Smooth muscle cell (in vitro differentiated cells): Measurements from ENCODE around the gene KLF13. TPM values are rescaled to one million over a fixed set of nuclear protein-coding genes. Genes with fewer than 3 reads are reported as not detected.

Experiments
- DNase-seq: peaks from one replicate; lab custom pipeline; 2025; ENCODE audit not compliant: unreplicated experiment; lab: John Stamatoyannopoulos, UW
- H2AFZ ChIP-seq: fragments of 200-600 bp; sonication (generic); 2 replicates; pipeline ENCODE4 v1.6.0; 2016; ENCODE audit warnings: antibody characterized with exemption, low read depth, mild to moderate bottlenecking
- H3F3A ChIP-seq: fragments of 200-600 bp; sonication (generic); 2 replicates; pipeline ENCODE4 v1.6.0; 2017; ENCODE audit warnings: antibody characterized with exemption, low read depth
- H3K27ac ChIP-seq: fragments of 200-600 bp; sonication (generic); 2 replicates; pipeline ENCODE4 v1.5.1; 2016; ENCODE audit warnings: low read depth, mild to moderate bottlenecking
- H3K27me3 ChIP-seq: fragments of 200-600 bp; sonication (generic); 2 replicates; pipeline ENCODE4 v1.6.1; 2016; ENCODE audit warnings: low read depth, mild to moderate bottlenecking
- H3K36me3 ChIP-seq: fragments of 200-600 bp; sonication (generic); 2 replicates; pipeline ENCODE4 v1.5.1; 2016; ENCODE audit warnings: low read depth
- H3K4me1 ChIP-seq: fragments of 200-600 bp; sonication (generic); 2 replicates; pipeline ENCODE4 v1.5.1; 2016; ENCODE audit warnings: low read depth
- H3K4me2 ChIP-seq: fragments of 200-600 bp; sonication (generic); 2 replicates; pipeline ENCODE4 v1.6.0; 2016; ENCODE audit warnings: mild to moderate bottlenecking
- H3K4me3 ChIP-seq: fragments of 200-600 bp; sonication (generic); 2 replicates; pipeline ENCODE4 v1.5.1; 2016; ENCODE audit warnings: mild to moderate bottlenecking
- H3K79me2 ChIP-seq: fragments of 200-600 bp; sonication (generic); 2 replicates; pipeline ENCODE4 v1.6.0; 2016; ENCODE audit warnings: low read depth, mild to moderate bottlenecking
- H3K9ac ChIP-seq: fragments of 200-600 bp; sonication (generic); 2 replicates; pipeline ENCODE4 v1.6.0; 2016; ENCODE audit warnings: low read depth
- H3K9me3 ChIP-seq: fragments of 200-600 bp; sonication (generic); replicated peaks from 2 replicates; pipeline ENCODE4 v1.5.1; 2016; ENCODE audit warnings: low read depth
- H4K20me1 ChIP-seq: fragments of 200-600 bp; sonication (generic); 2 replicates; pipeline ENCODE4 v1.6.0; 2016; ENCODE audit warnings: low read depth
- WGBS: methylation state at CpG from one replicate; pipeline ENCODE4 v1.1.7; 2016; ENCODE audit warnings: low lambda C conversion rate; 5-methylcytosine and 5-hydroxymethylcytosine counted together
- polyA plus RNA-seq: library from polyadenylated mRNA; unstranded; fragments of >200 nt; fragmentation: Nextera tagmentation; extraction: Ambion mirVana; gene quantifications from 2 replicates; pipeline ENCODE4 v1.2.1, GENCODE V29; 2016
- total RNA-seq: library from RNA; depleted of rRNA; stranded (reverse); fragments of >200 nt; gene quantifications from 2 replicates; pipeline ENCODE4 v1.2.3, GENCODE V29; 2014
- TF ChIP-seq, protein P1 (sequence below): fragments of 200-600 bp; sonication (generic); IDR thresholded peaks from 2 replicates; pipeline ENCODE4 v1.5.1; 2017; ENCODE audit warnings: borderline replicate concordance, mild to moderate bottlenecking, antibody characterized with exemption; ENCODE audit not compliant: insufficient read depth, poor library complexity, severe bottlenecking

Gene KLF13
- total and polyA plus RNA-seq, 2 experiments from 2014 or later, result 42.1 to 74.2 TPM

DNA sequence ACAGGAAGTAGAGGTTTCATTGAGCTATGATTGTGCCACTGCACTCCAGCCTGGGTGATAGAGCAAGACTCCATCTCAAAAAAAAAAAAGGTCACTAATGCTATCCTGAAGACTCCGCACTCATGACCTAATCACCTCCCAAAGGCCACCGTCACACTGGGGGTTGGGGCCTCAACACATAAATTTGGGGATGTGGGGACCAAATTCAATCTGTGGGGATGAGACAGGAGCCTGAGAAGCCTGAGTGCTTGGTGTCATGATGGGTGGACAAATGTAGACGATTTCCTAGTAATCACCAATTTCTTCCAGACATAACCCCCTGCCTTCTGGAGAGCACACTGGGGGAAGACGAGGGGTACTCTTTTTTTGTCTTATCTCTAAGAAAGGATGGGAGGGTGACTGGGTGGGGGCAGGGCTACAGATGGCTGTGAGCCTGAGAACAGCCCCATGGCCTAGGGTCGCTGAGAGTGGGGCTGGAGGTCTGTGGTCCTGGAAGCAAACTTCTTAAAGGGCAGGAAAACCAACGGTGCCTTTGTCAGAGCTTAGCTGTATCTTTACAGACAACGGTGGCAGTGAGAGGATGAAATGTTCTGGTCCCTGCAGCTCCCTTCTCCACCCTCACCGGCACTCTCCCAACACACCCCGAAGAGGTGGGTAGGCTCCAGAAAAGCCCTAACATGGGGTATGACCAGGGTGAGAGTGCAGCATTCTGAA lies 16.6 kb upstream of the KLF13 start:
- no peak overlapping the region for H3K27ac ChIP-seq
- no peak overlapping the region for H3K9ac ChIP-seq
- no peaks in the 10 kb centered on the region for H4K20me1 ChIP-seq
- TF ChIP-seq, protein P1, sequence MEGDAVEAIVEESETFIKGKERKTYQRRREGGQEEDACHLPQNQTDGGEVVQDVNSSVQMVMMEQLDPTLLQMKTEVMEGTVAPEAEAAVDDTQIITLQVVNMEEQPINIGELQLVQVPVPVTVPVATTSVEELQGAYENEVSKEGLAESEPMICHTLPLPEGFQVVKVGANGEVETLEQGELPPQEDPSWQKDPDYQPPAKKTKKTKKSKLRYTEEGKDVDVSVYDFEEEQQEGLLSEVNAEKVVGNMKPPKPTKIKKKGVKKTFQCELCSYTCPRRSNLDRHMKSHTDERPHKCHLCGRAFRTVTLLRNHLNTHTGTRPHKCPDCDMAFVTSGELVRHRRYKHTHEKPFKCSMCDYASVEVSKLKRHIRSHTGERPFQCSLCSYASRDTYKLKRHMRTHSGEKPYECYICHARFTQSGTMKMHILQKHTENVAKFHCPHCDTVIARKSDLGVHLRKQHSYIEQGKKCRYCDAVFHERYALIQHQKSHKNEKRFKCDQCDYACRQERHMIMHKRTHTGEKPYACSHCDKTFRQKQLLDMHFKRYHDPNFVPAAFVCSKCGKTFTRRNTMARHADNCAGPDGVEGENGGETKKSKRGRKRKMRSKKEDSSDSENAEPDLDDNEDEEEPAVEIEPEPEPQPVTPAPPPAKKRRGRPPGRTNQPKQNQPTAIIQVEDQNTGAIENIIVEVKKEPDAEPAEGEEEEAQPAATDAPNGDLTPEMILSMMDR, result no peak
- H3K79me2 ChIP-seq, result no peaks in the 10 kb centered on the region
- peaks cover 34% of the 10 kb centered on the region for H3K4me1 ChIP-seq
- H3K9me3 ChIP-seq, result no peaks in the 10 kb centered on the region
- 78% methylated on average over 9 of the region's 9 CpGs for WGBS
- H3F3A ChIP-seq, result no peaks in the 10 kb centered on the region
- no peak overlapping the region for H3K4me3 ChIP-seq
- peaks cover 39% of the 10 kb centered on the region for H3K27me3 ChIP-seq
- no peaks in the 10 kb centered on the region for H3K36me3 ChIP-seq
- H3K4me2 ChIP-seq, result no peak overlapping the region
- H2AFZ ChIP-seq, result no peak overlapping the region
- DNase-seq, result no peak

DNA sequence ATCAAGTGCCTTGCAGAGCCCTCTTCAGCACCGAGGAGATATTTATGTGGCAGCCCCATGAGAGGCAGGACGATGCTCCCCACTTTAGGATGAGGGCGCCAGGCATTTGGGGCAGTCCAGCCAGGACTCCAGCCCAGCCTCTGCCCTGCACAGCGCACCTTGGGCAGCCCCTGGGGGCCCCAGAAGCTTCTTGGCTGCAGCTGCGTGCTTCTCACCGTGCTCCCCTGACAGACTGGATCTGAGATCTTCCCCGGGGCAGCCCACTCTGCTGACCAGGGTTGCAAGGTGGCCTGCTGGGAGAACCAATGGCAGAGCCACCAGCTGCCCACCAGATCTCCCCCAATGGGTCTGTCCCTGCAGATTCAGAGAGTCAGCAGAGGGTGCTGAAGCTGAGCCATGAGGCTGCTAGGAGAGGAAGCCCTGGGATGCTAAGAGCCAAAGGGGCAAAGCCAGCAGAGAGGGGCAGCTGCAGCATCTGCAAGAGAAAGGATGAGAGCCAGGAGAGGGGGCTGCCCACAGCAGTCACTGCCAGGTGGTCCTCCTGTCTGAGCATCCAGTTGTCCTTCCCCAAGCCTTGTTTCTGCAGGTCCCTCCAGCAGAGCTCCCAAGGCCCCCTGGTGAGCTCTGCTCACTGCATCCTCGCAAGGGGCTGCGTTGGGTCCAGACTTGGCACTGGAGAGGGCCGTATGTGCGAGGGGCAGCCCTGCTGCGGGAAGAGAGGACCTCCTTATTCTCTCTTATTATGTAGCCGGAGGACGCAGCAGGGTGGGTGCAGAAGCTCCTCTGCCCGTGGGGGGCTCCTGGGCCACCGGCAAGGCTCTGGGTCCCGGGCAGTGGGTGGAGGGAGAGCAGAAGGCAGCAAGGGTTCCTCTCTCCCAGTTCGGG lies 14.7 kb upstream of the KLF13 start:
- Histone ChIP-seq H3K79me2 (no peaks in the 10 kb centered on the region), H3K27ac (no peak overlapping the region), H3K36me3 (no peaks in the 10 kb centered on the region), H3K9me3 (no peaks in the 10 kb centered on the region), H3K4me2 (no peak overlapping the region), H3K4me1 (peaks cover 18% of the 10 kb centered on the region), H3K4me3 (no peak overlapping the region), H3K9ac (no peak overlapping the region), H4K20me1 (no peaks in the 10 kb centered on the region), H3K27me3 (peaks cover 23% of the 10 kb centered on the region), H2AFZ (no peak overlapping the region), H3F3A (no peaks in the 10 kb centered on the region)
- no peak for DNase-seq
- TF ChIP-seq, protein P1, result no peak
- WGBS, result 94% methylated on average over 18 of the region's 18 CpGs

DNA sequence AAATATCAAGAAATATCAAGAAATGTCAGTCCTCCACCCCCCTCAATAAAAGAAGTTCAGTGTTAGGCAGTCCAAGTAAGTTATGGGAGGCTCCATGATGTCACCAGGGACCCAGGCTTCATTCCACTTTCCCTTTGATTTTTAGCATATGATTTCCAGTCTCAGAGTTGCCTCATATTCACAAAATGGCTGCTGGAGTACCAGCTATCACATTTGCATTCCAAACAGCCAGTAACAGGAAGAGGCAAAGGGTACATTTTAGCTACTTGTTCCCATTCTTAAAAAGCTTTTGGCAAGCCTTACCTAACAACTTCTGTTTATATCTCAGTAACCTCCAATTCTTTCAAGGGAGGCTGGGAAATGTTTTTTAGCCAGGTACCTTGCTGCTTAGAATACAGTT lies 13.4 kb upstream of the KLF13 start:
- no peaks in the 10 kb centered on the region for H3F3A ChIP-seq
- H3K9me3 ChIP-seq, result no peaks in the 10 kb centered on the region
- peaks cover 10% of the 10 kb centered on the region for H3K27me3 ChIP-seq
- H3K4me3 ChIP-seq, result no peak overlapping the region
- TF ChIP-seq, protein P1, result no peak
- no peak for DNase-seq
- H3K9ac ChIP-seq, result no peak overlapping the region
- H3K36me3 ChIP-seq, result no peaks in the 10 kb centered on the region
- H3K4me1 ChIP-seq, result peaks cover 10% of the 10 kb centered on the region
- no peak overlapping the region for H2AFZ ChIP-seq
- H3K4me2 ChIP-seq, result no peak overlapping the region
- no peak overlapping the region for H3K27ac ChIP-seq
- no peaks in the 10 kb centered on the region for H4K20me1 ChIP-seq
- H3K79me2 ChIP-seq, result no peaks in the 10 kb centered on the region
